ENCODE measurements around the gene FAM24B. TPM values are rescaled to one million over a fixed set of nuclear protein-coding genes. Genes with fewer than 3 reads are reported as not detected.
A peak's percentile ranks its signal among the peaks of the same experiment; 100 is the strongest.

FAM24B gene
- total and polyA plus RNA-seq, 2 experiments from 2014 or later = 6.5 to 14.5 TPM

- H3K4me2 ChIP-seq = no peak overlapping the region
- H3K4me1 ChIP-seq (ENCODE audit: insufficient read depth) = no peaks in the 10 kb centered on the region
- no peaks in the 10 kb centered on the region for H3K27me3 ChIP-seq (ENCODE audit: insufficient read depth)
- H3K9me2 ChIP-seq (ENCODE audit: insufficient read depth) = no peaks in the 10 kb centered on the region
- no peak overlapping the region for H3K4me3 ChIP-seq
- peaks cover 4% of the 10 kb centered on the region; the same call in 1 of the 2 replicates for H4K20me1 ChIP-seq (replicated peaks; ENCODE audit: insufficient read depth)
- H3K27ac ChIP-seq (ENCODE audit: low read depth) = no peak overlapping the region
- no peaks in the 10 kb centered on the region for H3F3A ChIP-seq (replicated peaks; ENCODE audit: low read depth)
- no peak overlapping the region for H2AFZ ChIP-seq
- H3K27ac Mint-ChIP-seq = no peak overlapping the region
- H3K4me1 Mint-ChIP-seq = no peaks in the 10 kb centered on the region; the same call in 2 of the 3 replicates
- H3K36me3 Mint-ChIP-seq (ENCODE audit: low read depth) = no peaks in the 10 kb centered on the region
- H3K4me3 Mint-ChIP-seq = no peak overlapping the region
- H3K9me3 Mint-ChIP-seq = no peaks in the 10 kb centered on the region; the same call in 2 of the 3 replicates
- DNase-seq (ENCODE audit: low spot score) (peak; percentile 84), ATAC-seq (peak; percentile 99)
- no peaks in the 10 kb centered on the region for H3K36me3 ChIP-seq (ENCODE audit: insufficient read depth)
- TF ChIP-seq CREB1 (CRISPR knock-in tag; IDR thresholded peaks at IDR 0.05; ENCODE audit: low read depth) (peak; percentile 72), JUNB (IDR thresholded peaks at IDR 0.05; ENCODE audit: unreplicated experiment) (no peak), REST (IDR thresholded peaks at IDR 0.05; ENCODE audit: unreplicated experiment) (peak; percentile 99), NANOG (IDR thresholded peaks at IDR 0.05; ENCODE audit: borderline replicate concordance) (no peak), ZNF114 (CRISPR knock-in tag; IDR thresholded peaks at IDR 0.05) (peak; percentile 96), CTCF (conservative IDR thresholded peaks at IDR 0.05; ENCODE audit: low read depth in 2 of 2) (no peak), EZH2 (IDR thresholded peaks at IDR 0.05; ENCODE audit: low read depth, unreplicated experiment) (no peak), ZNF331 (CRISPR knock-in tag; IDR thresholded peaks at IDR 0.05; ENCODE audit: low read depth) (peak; percentile 68), POLR2AphosphoS5 (IDR thresholded peaks at IDR 0.05; ENCODE audit: low read depth) (no peak), ZNF462 (CRISPR knock-in tag; IDR thresholded peaks at IDR 0.05) (0 out of 2 replicates have a peak, but pooled peaks have one; percentile 45)
- H3K79me2 ChIP-seq (replicated peaks; ENCODE audit: insufficient read depth) = no peaks in the 10 kb centered on the region
- peaks cover 11% of the 10 kb centered on the region for H3K27me3 Mint-ChIP-seq (ENCODE audit: insufficient read depth, low read depth, poor library complexity)
Measured at GRCh38 chr10:122911889-122912484, 32.6 kb upstream of the FAM24B start.

Data from GM23338 (cell line).